ENCODE measurements around the gene ORC3.

- TF ChIP-seq CTCF (conservative IDR thresholded peaks at IDR 0.05; ENCODE audit: low read depth, low read length), result no peak
- TF ChIP-seq EZH2 (IDR thresholded peaks at IDR 0.05; ENCODE audit: borderline replicate concordance, low read depth, low read length, poor library complexity, severe bottlenecking), result no peak
These were observed 46.4 kb downstream of the ORC3 start for GRCh38 chr6:87636315-87636714.
